Spleen (tissue), 7 donors: ENCODE measurements around the gene CACNA1C.

Source experiments
- CTCF ChIP-seq, 11 experiments: fragments of 200-600 bp in 7 of 11; fragments of 450-650 bp in 4 of 11; sonication (generic) in 4 of 11; IDR thresholded peaks in 8 of 11; conservative IDR thresholded peaks in 3 of 11; 1 replicate in 7 of 11; 2 replicates in 4 of 11; pipeline versions ENCODE4 v1.4.0 to v1.8.0; 2016 to 2021; ENCODE audit warnings: antibody characterized with exemption in 11 of 11, inconsistent platforms in 4 of 11, mild to moderate bottlenecking in 1 of 11
- POLR2AphosphoS5 ChIP-seq, 3 donors: sonication (generic); formaldehyde crosslinking; IDR thresholded peaks; one replicate each; pipeline ENCODE4 v1.5.1; 2017; ENCODE audit warnings: antibody characterized with exemption in 3 of 3
- donor health status: DM: no; HTN: no; CAD: no; lungs with moderate emphysema.
- donor health status: DM: no; HTN: no; CAD: no.
- donor health status: DM: no; HTN: no; CAD: no.

- TF ChIP-seq CTCF (IDR thresholded peaks at IDR 0.05 in 8 of 11, conservative IDR thresholded peaks at IDR 0.05 in 3 of 11), result no peak
- TF ChIP-seq POLR2AphosphoS5 (IDR thresholded peaks at IDR 0.05), result no peak
Observed at GRCh38 chr12:2356601-2357125, 303.9 kb downstream of the CACNA1C start.
